IPS DF 4.7 (cell line): ENCODE results near the gene RABGAP1.

Source experiments
- DNase-seq: peaks from one replicate; pipeline ENCODE4 v3.0.0-alpha.2; 2013; ENCODE audit warnings: low spot score; ENCODE audit errors: extremely low read depth

Gene RABGAP1

DNA sequence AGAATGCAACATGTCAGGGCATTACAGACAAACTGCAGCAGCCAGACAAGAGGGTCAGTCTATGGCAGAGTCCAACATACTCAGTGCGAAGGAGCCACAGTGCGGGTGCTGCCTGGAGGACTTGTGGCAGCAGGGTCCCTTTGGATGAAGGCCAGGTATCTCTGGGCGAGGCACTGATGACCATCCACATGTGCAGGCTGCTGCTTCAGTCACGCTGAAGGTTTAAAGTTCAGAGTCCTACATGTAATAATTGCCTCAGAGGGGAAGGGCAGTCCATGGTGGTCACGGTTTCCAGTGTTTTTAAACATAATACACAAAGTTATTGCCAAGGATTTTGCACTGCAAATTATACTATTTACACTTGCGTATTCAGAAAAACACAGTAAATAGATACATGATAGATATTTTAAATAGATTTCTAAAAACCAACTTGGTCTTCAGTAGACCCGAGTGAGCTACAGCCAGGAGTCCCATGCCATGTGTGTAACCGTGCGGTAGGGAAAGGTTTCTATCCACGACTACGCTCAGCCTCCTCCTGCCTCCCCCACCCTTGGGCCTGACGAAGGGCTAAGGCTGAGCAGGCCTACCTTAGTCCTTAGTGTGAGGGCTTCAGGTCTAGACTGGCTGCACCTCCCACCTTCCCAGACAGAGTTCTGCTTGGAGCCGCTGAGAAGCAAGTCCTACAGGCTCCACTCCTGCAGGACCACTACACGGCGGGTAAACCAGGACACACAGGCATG lies 168.9 kb downstream of the RABGAP1 start:
- DNase-seq: no peak

DNA sequence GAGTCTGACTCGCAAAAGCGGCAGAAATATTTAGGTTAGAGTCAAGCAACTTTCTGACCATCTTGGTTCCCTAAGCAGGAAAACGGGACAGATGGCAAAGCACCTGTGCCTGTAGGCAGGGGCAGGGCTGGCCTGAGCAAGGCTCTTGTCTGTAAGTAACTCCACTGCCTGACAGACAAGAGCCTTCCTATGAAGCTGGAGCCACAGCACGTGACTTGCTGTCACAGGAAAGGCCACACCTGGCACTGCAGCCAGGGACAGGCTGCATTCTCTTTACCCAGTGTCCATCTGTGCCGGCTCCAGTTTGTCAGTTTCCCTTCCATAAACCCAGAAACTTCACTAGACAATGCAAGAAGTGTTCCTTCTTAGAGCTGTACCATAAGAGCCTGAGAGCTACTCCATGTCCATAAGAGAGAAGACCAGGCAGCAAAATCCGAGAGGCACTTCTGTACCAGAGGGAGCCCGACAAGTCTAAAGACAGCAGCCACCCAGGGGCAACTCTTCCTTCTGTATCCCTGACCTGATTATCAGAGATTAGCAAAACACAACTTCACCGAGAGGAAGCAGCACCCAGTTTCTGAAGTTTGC lies 170.7 kb downstream of the RABGAP1 start:
- DNase-seq: no peak

DNA sequence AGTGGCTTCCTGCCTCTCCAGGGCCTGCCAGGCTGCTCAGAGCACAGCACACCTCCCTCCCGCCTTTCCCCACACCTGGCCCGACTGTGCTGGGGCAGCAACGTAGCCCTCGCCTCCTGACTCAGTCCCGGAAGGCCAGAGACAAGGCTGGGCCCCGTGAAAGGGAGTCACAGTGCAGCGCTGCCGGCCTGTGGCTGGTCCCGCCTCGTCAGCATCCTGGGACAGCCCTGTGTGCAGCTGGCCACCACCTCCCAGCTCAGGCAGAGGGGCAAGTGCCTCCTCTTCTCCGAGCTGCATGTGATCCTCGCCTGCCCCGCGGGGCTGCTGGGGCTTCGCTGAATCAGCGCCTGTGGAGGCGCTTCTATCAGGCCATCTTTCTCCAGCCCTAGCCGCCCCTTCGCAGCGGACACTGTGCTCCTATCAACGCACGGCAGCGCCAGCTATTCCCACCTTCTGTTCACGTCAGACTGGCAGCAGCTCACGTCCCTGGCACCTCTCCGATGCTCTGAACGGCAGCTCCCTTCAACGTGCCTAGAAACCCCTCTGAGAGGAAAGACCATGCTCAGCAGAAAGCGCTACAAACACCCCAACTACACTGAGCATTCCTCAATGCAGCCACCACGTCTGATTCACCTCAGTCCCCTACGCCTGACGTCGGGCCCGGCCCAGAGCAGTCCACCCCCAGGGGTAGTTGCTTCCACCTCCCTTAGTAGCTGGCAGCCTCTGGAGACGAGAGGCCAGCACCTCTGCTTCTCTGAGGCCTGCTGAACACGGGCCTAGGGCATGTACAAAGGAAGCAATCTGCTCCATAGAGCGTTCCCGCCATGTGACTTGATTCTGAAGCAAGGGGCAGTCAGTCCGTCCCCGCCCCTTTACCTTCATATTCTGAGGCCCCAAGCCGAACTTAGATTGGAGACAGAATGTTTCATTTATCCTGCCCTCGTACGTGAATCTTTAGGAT lies 171.5 kb downstream of the RABGAP1 start:
- DNase-seq: no peak

DNA sequence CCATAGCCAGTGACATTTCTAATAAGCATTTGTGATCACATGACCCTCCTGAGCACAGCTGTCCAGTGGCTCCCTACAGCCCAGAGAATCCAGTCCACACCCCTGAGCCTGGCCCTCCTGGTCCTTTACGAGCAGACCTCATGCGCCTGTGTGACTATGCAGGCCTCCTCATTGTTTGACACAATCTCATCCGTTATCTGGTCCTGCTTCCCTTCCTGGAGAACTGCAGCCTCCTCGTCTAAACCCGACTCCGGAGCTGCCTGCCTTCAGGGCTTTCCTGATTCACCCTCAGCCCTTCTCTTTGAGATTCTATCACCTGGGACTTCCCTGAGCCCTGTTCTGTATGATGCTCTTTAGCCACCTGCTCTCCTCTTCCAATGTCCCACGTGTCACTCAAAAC lies 172.4 kb downstream of the RABGAP1 start:
- no peak for DNase-seq

DNA sequence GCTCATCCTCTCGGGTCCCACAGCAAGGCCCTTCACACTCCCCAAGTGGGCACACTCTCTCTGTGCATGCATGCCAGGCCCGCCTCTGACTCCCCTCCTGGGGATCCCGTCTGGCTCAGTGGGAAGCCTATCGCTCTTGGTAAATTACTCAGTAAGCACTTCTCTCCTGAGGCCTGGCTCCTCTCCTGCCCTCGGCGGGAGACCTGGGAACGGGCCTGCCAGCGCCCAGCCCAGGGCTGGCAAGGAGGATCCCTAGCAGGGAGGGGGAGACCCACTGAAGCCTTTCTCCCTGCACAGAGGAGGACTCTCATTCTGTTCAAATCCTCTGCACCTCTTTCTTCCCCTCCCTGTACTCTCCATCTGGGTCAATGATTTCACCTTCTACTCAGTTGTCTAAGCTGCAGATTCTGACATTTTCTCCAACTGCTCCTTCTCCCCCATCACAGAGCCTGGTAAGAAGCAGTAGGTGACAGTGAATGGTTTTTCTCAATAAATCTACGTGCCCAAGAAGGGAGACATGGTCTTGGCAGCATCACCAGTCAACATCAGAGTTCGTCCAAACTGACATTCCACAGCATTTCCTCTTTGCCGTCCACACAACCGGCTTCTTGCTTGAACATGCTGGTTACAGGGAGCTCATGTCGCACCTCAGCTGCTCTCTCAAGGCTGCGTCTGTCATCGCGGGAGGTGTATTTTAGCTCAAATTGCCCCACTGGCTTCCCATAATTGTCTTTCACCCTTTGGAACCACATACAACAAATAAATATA lies 174.5 kb downstream of the RABGAP1 start:
- no peak for DNase-seq

DNA sequence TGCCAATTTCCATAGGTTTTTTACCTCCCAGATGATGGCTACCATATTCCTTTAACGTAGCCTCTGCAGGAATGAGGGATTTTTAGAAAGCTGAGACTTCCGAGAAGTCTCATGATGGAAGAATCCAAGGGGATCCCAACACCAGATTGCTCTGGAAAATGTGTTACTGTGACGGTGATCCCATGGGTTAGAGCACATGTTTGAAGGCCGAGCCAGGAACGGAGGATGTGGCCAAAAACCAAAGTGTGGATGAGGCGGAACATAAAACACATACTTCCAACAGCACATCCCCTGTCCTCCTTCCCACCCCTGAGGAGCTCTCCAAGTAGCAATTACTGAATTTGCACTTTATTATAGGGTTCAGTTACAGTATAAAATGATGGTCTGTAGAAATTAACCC lies 175.2 kb downstream of the RABGAP1 start:
- DNase-seq: no peak

DNA sequence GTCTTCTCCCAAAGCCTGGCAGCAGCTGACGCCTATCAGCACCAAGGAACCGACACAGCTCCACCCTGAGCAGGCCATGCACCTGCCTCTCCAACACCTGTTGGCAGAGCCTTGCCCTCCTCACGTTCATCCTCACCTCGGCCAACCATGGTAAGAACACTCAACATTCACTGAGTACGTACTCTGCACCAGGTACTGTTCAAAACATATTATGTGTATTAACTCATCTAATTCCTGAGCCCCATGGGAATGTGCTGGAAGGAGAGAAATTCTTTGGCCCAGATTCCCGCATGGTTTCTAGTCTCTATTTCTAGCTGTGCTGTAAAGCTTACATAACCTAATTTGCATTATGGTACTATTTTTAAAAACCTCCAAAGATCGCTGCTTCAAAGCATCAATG lies 178.7 kb downstream of the RABGAP1 start:
- DNase-seq: no peak

DNA sequence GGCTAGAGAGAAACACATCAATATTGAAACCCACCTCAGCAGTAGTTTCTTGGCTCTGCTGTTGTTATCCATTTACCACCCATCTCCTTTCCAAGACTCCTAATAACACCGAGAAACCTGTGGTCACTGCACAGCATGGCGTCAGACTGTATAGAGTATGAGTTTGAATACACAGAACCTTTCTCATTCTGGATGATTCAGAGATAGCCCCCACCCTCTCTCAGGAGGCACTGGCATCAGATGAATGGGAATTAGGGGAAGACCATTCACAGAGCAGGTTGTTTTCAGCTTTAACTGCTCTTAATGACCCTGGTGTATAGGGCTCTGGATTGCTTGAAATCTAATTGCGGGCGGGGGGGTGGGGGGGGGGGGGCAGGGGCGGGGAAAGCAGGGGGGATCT lies 179.3 kb downstream of the RABGAP1 start:
- DNase-seq: no peak

DNA sequence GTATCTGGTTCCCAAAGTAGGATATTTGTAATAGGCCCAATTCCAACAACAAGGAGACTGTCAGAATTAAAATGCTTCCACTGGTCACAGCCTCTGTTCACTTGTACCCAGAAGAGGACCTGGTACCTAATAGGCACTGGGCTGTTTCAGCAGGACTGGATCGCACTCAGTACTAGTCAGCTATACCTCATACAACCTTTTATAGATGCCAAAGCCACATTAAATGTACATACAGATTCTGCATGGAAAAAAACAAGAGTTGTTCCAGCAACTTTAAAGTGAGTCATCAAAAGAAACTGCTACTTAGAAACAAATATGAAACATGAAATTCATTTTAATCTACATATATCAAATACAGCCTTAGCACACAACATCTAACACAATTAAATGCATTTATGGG lies 180.1 kb downstream of the RABGAP1 start:
- no peak for DNase-seq

DNA sequence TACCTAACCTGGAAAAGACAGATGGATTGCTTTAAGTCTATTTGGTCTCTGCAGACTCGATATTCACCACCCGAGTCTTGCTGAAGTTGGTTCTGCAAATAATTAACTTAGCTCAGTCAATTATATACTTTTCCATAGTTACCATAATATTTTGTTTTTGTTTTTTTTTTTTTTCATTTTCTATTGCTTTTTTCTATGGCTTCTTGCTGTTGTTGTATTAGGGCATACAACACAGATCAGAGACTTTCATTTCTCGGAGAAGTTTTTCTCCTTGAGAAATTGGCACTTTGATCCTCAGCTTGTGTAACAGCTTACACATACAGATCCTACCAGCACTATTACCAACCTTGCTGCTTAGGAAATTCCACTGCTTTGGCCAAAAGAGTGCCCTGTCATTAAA lies 180.6 kb downstream of the RABGAP1 start:
- no peak for DNase-seq

DNA sequence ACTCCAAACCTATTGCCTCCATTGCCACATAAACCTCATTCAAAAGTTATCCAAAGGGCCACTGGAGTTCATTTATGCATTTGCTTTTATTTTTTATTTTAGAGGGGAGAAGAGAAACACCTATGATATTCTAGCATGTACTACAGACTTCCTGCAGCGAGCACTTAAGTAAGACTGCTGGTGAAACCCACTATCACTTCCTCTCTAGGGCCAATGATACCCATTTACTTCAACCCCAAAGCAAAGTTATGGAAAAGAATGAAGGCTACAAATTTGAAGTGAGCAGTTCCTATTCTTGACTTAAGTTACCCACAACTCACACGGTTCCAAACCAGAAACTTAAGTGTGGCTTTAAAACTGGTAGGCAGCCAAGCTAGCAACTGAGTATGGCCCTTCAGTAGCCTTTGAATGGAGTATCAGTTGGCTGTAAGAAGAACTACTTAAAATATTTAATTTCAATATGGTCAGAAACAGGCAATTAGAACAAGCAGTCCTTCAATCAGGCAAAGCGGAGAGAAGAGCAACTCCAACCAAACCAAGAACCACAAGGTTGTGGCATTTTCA lies 186.8 kb downstream of the RABGAP1 start:
- no peak for DNase-seq

DNA sequence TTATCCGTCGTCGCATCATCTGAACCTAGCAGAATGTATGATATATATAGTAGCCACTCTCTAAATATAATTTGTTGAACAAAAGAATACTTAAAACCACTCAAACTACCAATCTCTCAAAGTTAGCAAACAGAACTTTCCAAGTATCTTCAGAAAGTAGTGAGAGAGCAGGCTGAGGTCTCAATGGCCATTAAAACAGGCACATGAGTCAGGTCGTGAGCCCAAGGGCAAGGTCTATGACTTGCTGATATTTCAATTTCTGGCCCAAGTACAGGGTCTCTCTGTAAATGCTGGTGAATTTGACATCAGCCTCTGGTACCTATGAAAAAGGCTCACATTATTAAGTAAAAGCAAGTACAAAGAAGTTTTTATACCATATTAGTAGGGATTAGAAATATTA lies 187.8 kb downstream of the RABGAP1 start:
- no peak for DNase-seq

DNA sequence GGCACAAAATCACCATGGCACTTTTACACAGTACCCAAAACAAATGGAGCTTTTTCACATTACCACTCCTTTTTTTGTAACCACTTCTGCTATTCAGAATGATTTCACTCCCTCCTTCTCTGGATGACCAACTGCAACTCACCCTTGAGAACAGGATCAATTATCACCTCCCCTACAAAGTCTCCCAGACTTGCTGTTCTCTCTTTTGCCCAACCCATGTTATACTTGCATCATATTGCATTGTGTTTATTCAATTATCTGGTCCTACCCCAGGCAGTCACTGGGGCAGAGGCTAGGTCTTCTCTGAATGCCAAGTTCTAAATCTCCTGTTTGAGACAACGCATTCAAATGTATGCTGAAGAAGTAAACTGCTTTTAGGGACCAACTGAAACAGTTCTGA lies 188.6 kb downstream of the RABGAP1 start:
- no peak for DNase-seq

DNA sequence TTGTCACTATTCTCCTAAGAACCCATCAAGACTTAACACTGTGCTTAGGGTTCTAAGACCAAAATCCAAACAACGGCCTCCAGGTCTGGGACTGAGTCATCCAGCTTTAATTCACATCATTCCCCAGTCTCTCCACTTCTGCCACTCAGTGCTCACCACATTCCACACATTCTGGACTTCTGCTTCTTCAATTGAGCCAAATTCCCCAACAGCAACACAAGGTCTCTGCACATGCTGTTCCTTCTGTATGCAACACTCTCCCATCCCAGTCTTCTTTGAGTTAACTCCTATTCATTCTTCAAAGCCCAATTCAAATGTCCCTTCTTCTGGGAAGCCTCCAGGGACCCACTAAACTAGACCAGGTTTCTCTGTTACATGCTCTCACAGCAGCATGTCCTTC lies 190.4 kb downstream of the RABGAP1 start:
- DNase-seq: no peak

DNA sequence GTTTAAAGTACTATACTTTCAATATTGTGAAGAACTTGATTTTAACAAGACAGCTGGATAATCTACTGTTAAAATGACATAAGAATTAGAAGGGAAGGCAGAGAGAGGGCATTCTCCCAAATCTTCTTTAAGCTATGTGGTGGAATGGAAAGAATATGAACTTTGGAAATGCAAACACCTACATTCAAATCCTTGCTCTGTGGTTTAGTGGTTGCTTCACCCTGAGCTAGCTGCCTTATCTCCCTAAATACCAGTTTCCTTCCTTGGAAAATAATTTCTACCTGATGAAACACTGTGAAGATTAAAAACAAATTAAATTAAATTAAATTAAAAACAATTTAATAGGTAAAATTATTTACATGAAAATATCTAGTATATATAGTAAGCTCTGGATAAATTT lies 191.2 kb downstream of the RABGAP1 start:
- DNase-seq: no peak

DNA sequence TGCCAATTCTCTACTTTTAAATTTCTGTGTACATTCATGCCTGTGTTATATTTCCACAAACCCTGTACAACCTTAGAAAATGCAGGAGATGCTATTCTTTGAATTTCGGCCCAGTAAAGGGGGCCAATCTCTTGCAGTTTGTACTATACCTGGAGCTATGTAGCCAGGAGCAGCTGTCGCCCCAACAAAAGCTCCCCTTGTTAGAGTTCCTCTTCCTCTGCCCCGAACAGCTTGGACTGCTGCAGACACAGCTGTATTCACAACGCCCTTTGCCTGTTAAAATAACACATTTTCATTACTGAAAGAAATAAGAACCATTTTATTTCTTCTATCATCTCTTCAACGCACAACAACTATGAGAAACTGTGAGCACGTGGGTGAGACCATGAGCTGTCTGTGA lies 191.9 kb downstream of the RABGAP1 start:
- DNase-seq: no peak

DNA sequence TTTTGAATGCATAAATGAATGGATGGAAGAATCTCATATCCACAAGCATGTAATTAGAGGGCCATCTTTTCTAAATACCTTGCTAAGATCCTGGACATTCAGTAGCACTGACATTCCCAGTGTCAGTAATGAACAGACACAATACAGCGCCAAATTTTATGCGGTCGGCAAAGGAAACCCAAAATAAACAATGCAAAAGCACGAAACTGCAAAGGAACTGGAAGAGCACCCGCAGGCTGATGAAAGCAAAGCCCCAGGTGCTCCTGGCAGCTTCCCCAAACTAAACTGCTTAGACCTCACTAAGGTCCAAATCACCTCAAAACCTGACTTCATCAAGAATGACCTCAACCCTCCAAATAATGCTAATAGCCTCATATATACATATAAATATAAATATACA lies 194.6 kb downstream of the RABGAP1 start:
- no peak for DNase-seq

DNA sequence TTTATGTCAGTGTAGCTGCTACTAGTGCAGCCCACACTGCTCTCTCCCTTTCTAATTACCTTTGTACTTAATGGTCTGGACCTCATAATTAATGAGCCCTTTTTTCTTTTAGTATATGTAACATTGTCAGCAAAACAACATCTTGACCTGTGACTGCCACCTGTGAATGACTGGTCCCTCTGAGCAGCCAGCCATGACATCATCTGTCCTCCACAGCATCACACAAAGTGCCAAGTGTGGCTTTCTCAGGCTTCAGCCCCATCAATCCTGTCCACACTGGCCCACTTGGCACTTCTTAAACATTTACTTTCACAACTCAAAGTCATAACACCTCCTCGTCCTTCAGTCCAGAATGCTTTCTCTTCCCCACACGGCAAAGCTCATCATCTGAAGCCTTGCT lies 197.3 kb downstream of the RABGAP1 start:
- no peak for DNase-seq

DNA sequence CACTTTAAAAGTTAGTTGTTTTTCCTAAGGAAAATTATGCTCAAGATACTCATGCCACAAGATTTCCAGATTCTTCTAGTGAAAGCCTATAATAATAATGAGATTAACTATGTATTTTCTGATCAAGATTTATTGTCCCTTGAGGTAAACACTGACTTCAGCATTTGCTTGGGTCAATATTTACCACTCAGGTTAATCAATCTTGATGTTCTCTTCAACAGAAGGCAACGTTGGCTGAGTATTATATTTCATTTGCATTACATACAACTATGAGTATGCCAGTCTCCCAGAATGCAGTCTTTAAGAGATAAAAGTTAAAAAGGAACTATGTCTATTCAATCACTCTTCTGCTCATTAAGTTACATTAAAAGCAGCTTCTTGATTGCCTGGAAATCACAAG lies 208.2 kb downstream of the RABGAP1 start:
- no peak for DNase-seq

DNA sequence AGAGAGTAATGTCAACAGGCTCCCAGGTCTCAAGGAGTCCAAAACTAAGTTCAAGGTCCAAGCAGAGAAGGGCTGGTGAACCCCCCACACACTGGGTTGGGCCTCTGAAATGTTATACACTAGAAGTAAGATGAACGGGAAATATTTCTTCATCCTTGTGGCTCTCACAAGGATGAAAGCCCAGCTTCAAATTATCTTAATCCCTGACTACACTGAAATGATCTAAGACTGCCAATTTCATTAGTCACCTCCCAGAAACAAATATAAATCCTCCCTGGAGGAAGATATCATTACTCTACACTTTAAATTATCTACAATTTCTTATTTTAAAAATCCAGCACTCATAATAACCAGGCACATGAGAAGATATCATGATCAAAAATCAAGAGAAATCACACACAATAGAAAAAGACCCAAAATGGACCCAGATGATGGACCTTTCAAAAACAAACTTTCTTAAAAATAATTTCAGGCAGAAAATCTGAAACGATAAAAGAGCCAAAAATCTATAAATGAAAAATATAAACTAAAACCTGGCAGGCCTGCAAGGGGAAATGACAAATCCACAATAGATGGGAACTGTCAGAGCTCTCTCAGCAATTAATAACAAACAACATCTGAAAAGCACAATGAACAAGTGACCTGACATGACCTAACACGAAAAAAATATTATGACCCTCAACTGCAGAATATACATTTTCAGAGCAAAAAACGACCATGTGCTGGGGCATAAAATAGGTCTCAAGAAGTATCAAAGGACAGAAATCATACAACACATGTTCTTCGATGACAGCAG lies 210.1 kb downstream of the RABGAP1 start:
- DNase-seq: no peak
